ENCODE measurements around the gene TTYH2.
A peak's percentile ranks its signal among the peaks of the same experiment; 100 is the strongest.

DNA sequence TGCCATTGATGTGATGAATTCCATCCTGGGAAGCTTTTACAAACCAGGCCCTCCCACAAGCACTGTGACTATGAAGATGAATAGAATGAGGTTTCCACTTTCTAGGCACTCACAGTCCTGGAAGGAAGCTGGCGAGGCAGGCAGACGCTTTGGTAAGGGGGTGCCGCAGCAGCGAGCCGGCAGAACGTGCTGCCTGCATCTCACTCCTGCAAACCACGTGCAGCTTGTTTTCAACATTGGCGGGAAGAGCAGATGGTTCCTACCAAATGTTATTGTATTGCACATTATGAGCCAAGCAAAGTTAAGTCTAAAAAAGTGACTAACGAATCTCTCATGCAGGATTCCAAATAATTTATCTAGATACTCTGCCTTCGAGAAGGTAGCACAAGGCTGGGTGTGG, 57.0 kb downstream of the TTYH2 start:
- TF ChIP-seq POLR2A (IDR thresholded peaks at IDR 0.05) (no peak), EP300 (IDR thresholded peaks at IDR 0.05) (no peak), POLR2AphosphoS5 (IDR thresholded peaks at IDR 0.05) (peak in 2 of 4 donors; percentile 30 to 40)
- TF ChIP-seq, protein P1, sequence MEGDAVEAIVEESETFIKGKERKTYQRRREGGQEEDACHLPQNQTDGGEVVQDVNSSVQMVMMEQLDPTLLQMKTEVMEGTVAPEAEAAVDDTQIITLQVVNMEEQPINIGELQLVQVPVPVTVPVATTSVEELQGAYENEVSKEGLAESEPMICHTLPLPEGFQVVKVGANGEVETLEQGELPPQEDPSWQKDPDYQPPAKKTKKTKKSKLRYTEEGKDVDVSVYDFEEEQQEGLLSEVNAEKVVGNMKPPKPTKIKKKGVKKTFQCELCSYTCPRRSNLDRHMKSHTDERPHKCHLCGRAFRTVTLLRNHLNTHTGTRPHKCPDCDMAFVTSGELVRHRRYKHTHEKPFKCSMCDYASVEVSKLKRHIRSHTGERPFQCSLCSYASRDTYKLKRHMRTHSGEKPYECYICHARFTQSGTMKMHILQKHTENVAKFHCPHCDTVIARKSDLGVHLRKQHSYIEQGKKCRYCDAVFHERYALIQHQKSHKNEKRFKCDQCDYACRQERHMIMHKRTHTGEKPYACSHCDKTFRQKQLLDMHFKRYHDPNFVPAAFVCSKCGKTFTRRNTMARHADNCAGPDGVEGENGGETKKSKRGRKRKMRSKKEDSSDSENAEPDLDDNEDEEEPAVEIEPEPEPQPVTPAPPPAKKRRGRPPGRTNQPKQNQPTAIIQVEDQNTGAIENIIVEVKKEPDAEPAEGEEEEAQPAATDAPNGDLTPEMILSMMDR (IDR thresholded peaks at IDR 0.05) = no peak

Data from sigmoid colon (tissue), 4 donors.